Kidney epithelial cell (primary cell): ENCODE results near the gene KRTAP10-12. TPM values are rescaled to one million over a fixed set of nuclear protein-coding genes. Genes with fewer than 3 reads are reported as not detected.

ENCODE experiments used
- DNase-seq: peaks from one replicate; pipeline ENCODE4 v3.0.0-alpha.2; 2010; ENCODE audit warnings: low read depth
- H3K27me3 ChIP-seq: 2 replicates; pipeline ENCODE4 v1.6.0; 2011; ENCODE audit warnings: low read length; ENCODE audit not compliant: control insufficient read depth, insufficient read depth
- H3K36me3 ChIP-seq: 2 replicates; pipeline ENCODE4 v1.5.1; 2011; ENCODE audit warnings: low read length; ENCODE audit not compliant: control insufficient read depth, insufficient read depth
- H3K4me3 ChIP-seq: 2 replicates; pipeline ENCODE4 v1.5.1; 2011; ENCODE audit warnings: low read depth, mild to moderate bottlenecking, control low read depth, low read length
- total RNA-seq: library from RNA; depleted of rRNA; stranded (reverse); fragments of >200 nt; gene quantifications from 2 replicates; pipeline ENCODE4 v1.2.3, GENCODE V29; 2015
- TF ChIP-seq, protein P1 (sequence below): IDR thresholded peaks from 2 replicates; pipeline ENCODE4 v1.5.1; 2011; ENCODE audit warnings: mild to moderate bottlenecking, moderate library complexity, low read length, control low read depth, inconsistent platforms; ENCODE audit not compliant: insufficient read depth, poor library complexity, severe bottlenecking

The KRTAP10-12 gene
- total RNA-seq, 1 donor from 2014 or later = not detected

- TF ChIP-seq, protein P1, sequence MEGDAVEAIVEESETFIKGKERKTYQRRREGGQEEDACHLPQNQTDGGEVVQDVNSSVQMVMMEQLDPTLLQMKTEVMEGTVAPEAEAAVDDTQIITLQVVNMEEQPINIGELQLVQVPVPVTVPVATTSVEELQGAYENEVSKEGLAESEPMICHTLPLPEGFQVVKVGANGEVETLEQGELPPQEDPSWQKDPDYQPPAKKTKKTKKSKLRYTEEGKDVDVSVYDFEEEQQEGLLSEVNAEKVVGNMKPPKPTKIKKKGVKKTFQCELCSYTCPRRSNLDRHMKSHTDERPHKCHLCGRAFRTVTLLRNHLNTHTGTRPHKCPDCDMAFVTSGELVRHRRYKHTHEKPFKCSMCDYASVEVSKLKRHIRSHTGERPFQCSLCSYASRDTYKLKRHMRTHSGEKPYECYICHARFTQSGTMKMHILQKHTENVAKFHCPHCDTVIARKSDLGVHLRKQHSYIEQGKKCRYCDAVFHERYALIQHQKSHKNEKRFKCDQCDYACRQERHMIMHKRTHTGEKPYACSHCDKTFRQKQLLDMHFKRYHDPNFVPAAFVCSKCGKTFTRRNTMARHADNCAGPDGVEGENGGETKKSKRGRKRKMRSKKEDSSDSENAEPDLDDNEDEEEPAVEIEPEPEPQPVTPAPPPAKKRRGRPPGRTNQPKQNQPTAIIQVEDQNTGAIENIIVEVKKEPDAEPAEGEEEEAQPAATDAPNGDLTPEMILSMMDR = no peak
- no peaks in the 10 kb centered on the region for H3K27me3 ChIP-seq
- no peak within 1 kb of the TSS for H3K4me3 ChIP-seq
- DNase-seq = no peak
- H3K36me3 ChIP-seq = no peaks in the 10 kb centered on the region
Observed at GRCh38 chr21:44666401-44667320, 30.3 kb upstream of the KRTAP10-12 start, which contains the start of gene KRTAP12-2. Gene KRTAP12-2, minus strand, starts transcription at chr21:44666927. Its CDS starts 41 bp downstream, at chr21:44666886.

DNA sequence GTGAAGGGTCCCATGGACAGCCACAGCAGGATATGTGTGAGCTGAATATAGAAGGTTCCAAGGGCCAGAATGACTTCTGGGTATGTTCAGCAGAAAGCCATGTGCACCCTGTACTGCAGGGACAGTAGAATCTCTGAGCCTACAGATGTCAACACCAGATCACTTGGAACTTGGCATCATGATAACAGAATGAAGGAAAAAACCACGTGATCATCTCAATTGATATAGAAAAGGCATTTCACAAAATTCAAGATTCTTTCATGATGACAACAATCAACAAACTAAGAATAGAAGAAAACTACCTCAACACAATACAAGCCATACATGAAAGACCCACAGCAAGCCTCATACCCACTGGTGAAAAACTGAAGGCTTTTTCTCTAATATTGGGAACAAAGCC, 29.4 kb upstream of the KRTAP10-12 start:
- TF ChIP-seq, protein P1 = no peak
- DNase-seq = no peak
- H3K4me3 ChIP-seq = no peak overlapping the region

GRCh38 chr21:44670642-44671432, 26.1 kb upstream of the KRTAP10-12 start:
- Histone ChIP-seq H3K4me3 (no peak overlapping the region), H3K36me3 (no peaks in the 10 kb centered on the region), H3K27me3 (no peaks in the 10 kb centered on the region)
- TF ChIP-seq, protein P1 = no peak
- no peak for DNase-seq

More for the DNA sequence above, 29.4 kb upstream of the KRTAP10-12 start:
- Histone ChIP-seq H3K36me3 (no peaks in the 10 kb centered on the region), H3K27me3 (no peaks in the 10 kb centered on the region)

- Histone ChIP-seq H3K36me3 (no peaks in the 10 kb centered on the region), H3K27me3 (no peaks in the 10 kb centered on the region), H3K4me3 (no peak overlapping the region)
- no peak for DNase-seq
- TF ChIP-seq, protein P1 = no peak
Observed at GRCh38 chr21:44671911-44672310, 25.1 kb upstream of the KRTAP10-12 start.

GRCh38 chr21:44677881-44678280, 19.1 kb upstream of the KRTAP10-12 start:
- H3K4me3 ChIP-seq = no peak overlapping the region
- no peaks in the 10 kb centered on the region for H3K36me3 ChIP-seq
- TF ChIP-seq, protein P1 = no peak
- H3K27me3 ChIP-seq = peaks cover 4% of the 10 kb centered on the region
- no peak for DNase-seq
